ENCODE measurements around the gene SYNJ1.
A peak's percentile ranks its signal among the peaks of the same experiment; 100 is the strongest.
"Not testable (repeated sequence)": the region's sequence is repeated elsewhere in the genome, so short reads cannot be mapped to it uniquely, and the experiment has no call there.

The SYNJ1 gene

DNA sequence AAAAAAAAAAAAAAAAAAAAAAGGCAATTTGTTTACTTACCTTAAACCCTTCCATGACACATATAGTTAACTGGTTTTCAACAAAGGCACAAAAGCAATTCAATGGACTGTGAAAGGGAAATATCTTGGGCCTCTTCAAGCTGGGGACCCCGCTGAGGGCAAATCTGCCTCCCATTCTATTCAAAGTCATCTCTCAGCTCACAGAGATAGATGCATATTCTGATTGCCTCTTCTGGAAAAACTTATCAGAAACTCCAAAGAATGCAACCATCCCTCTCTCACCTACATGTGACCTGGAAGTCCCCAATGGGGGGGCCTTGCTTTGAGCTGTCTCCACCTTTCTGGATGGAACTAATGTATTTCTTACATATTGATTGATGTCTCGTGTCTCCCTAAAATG is 12.1 kb upstream of the SYNJ1 start:
- DNase-seq (ENCODE audit: low read depth in 2 of 3, low spot score in 2 of 3), result no peak

DNA sequence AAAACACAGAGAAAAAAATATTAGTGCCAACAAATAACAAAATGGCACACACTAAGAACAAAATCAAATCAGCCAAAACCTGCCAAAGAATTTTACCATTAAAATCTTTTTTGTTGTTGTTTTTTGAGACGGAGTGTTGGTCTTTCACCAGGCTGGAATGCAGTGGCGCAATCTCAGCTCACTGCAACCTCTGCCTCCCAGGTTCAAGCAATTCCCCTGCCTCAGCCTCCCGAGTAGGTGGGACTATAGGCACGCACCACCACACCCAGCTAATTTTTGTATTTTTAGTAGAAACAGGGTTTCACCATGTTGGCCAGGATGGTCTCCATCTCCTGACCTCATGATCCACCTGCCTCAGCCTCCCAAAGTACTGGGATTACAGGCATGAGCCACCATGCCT is 8.3 kb upstream of the SYNJ1 start:
- not testable (repeated sequence) for DNase-seq (ENCODE audit: low read depth in 2 of 3, low spot score in 2 of 3)

DNA sequence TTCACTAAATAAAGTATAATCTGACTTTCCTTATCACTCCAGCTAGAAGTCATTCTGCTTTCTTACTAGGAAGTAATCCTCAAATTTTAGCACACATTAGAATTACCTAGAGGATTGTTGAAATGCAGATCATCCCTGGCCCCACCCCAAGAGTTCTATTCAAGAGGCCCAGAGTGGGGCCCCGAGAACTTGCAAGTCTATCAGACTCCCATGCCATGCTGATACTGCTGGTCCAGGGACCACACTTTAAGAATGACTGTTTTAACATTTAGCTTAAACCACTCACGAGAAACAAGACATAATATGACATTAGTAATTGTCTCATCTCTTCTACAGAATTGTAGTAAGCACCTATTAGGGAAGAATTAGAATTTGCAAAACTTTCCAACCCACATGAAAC is 7.7 kb upstream of the SYNJ1 start:
- DNase-seq (ENCODE audit: low read depth in 2 of 3, low spot score in 2 of 3), result no peak

DNA sequence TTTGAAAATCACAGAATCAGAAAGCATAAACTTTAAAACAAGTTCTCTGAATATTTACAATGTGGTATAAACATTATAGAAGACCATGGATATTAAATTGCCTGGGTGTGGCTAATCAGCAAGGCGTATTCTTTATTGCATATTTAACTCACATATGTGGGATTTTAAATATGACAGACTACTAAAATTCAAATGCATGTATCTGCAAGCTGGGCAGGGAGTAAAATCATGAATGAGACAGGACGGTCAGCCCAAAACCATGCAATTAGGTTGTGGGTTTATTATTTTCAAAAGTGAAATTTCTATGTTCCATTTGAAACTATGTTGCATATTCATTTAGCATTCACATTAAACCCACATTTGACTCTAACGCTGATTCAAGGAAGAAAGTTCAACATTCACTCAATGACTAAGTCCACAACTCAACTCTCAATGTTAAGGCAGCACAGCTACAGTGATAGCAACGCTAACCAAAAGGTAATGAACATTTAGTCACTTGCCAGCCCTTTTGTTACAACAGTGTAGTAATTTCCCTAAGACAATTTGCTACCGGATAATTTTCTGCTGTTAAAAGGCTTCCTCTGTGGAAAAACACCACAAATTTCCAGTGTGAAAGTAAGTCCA is 6.3 kb upstream of the SYNJ1 start:
- no peak for DNase-seq (ENCODE audit: low read depth in 2 of 3, low spot score in 2 of 3)

DNA sequence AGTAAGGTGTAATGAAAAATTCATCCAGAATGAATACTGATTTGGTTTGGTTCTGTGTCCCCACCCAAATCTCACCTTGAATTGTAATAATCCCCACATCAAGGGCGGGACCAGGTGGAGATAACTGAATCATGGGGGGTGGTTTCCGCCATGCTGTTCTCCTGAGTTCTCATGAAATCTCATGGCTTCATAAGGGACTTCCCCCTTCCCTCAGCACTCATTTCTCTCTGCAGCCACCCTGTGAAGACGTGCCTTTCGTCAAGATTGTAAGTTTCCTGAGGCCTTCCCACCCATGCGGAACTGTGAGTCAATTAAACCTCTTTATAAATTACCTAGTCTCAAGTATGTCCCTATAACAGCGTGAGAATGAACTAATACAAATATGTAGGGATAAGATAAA is 5.5 kb upstream of the SYNJ1 start:
- DNase-seq (ENCODE audit: low read depth in 2 of 3, low spot score in 2 of 3), result peak in 1 of 3 experiments; percentile 18

DNA sequence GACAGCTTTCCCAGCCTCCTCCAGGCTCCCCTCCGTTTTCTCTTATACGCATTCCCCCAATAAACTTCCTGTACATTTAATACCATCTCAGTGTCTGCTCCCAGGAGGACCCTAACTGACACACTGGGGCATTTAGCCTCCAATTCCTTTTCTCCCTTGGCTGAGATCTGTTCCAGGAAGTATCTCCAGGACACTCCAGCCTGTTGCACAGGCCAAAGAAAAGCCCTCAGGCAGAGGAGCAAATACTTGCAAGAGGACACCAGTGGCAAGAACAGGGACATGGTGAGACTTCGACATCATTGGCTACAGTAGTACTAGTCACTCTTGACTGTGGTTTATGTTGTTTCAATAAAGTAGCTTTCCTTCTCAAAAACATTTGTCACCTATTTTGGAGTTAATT is 4.7 kb upstream of the SYNJ1 start:
- DNase-seq (ENCODE audit: low read depth in 2 of 3, low spot score in 2 of 3), result no peak

DNA sequence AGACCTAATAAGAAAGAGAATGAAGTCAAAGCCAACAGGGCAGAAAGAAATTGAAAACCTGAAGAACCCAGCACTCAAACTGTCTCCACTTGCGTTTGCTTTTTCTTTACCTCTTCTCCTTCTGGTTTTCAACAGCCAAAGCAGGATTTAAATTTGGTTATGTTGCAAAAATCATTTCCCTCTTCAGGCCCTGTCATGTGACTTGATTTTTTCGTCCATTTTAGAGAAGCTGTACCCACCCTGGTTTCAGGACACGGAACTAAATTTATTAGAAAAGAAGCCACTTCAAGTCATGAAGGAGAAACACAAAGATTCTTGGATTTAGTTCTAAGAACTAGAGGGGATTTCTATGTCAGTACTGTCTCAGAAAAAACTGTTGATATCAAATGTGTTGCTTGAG is 1.0 kb upstream of the SYNJ1 start:
- DNase-seq (ENCODE audit: low read depth in 2 of 3, low spot score in 2 of 3), result no peak

DNA sequence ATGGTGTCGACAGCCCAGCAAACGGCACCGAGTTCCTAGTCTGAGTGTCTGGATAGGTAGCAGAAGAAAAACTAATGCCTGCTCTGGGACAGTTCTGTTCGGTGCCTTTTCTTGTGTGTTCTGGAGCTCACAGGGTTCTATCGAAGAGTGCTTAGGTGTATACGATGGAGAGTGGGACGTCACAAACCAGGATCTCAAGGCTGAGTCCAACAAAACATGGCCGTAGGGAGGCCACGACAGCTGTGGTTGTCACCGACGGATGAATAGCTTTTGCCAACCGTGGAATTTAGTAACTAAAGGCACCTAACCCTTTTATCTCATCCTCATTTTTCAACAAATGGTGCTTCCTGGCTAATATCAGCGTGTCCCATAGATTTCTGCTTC is 635 bp upstream of the SYNJ1 start:
- DNase-seq (ENCODE audit: low read depth in 2 of 3, low spot score in 2 of 3), result no peak

DNA sequence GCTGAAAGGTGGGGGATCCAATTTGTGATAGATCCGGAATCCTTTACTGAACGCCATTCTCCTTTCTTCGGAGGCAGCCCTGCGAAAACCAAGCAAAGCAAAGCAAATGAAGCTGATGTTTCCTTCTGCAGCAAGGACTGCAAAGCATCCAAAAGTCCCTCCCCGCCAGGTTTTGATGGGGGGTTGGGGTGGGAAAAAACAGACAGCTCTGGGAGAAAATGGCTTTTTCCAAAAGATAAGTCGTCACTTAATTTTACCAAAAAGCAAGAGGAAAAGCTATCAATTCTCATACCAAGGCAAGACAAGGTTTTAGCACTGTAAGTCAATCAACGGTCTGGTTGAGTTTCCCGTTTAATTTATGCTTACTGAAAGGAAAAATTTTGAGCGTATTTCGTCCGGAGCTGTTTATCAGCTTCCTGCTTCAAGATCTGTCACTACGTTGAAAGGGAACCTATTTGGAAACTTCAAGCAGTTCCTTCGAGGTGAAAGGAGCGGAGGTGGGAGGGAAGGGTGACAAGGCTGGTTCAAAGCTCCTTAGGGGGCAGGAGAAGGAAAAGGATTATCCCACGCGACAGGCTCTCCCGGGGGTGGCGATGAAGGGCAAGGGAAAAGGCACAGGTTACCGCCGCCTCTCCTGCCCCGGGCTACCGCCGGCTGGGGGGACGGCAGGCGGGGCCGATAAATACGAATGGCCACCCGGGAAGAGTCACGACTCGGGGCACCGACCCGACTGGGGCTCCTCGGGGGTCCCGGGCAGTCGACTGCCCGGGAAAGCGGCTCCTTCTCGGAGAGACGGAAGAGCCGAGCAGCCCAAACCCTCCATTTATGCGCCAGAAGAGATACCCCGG is 750 bp downstream of the SYNJ1 start:
- peak; percentile 3 to 15 (median 12) for DNase-seq (ENCODE audit: low read depth in 2 of 3, low spot score in 2 of 3)

DNA sequence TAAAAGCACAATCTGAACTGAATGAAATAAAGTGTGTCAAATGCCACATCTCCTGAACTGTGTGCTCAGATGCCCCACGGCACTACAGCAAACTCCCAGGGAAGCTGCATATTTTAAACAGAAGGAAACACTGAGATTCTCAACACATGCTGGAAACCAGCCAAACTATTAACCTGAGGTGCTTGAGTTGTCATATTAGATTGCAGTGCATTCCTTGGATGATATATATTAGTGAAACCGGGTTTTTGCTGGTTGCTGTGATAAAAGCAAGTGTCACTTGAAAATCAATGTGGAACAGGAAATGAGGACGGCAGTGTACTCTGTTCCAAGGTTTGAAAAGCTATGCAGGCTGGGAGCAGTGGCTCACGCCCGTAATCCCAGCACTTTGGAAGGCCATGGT is 8.7 kb downstream of the SYNJ1 start:
- no peak for DNase-seq (ENCODE audit: low read depth in 2 of 3, low spot score in 2 of 3)

DNA sequence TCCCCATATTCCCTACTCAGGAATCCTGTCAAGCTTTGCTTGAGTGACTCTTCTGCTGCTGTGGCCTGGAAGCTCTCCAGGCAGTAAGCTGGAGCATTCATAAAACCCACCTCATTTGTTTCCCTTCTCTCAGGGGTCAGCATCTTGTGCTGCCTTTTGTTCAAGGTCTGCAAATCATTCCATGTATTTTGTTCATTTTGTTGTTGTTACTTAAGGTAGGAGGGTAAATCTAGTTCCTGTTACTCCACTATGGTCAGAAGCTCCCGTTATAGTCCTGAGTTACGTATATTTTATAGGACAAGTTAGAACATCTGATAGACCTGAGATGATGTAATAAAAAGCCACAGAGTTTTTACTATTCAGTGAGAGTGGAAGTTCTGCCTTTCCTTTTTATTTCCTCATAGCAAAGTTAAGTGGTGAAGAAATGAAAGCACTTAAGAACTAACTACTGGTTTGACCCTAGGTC is 9.9 kb downstream of the SYNJ1 start:
- no peak for DNase-seq (ENCODE audit: low read depth in 2 of 3, low spot score in 2 of 3)

DNA sequence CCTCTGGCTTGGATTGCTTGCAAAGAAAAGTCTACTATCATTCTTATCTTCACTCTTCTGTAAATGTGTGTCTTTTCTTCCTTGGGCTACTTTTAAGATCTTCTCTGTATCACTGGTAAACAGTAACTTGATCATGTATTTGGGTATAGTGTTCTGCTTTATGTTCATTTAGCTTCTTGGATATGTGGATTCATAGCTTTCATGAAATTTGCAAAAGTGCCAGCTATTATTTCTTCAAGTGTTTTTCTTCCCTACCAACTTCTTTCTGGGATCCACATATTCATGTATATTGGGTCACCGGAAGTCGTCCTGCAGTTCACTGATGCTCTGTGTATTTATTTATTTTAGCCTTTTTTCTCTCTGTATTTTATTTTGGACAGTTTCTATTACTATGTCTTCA is 11.3 kb downstream of the SYNJ1 start:
- DNase-seq (ENCODE audit: low read depth in 2 of 3, low spot score in 2 of 3), result no peak

DNA sequence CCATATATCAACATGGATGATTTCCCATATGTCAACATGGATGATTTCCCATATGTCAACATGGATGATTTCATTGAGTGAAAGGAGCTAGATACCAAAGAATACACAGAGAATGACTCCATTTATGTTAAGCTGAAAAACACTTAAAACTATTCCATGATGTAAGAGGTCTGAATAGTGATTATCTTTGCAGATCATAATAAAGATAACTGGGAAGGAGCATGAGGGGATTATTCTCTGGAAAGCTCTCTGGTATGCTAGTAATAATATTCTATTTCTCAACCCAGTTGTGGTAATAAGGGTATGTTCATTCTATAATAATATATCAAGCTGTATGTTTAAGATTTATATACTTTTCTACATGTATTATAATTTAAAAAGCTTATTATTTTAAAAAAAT is 14.1 kb downstream of the SYNJ1 start:
- DNase-seq (ENCODE audit: low read depth in 2 of 3, low spot score in 2 of 3), result no peak

DNA sequence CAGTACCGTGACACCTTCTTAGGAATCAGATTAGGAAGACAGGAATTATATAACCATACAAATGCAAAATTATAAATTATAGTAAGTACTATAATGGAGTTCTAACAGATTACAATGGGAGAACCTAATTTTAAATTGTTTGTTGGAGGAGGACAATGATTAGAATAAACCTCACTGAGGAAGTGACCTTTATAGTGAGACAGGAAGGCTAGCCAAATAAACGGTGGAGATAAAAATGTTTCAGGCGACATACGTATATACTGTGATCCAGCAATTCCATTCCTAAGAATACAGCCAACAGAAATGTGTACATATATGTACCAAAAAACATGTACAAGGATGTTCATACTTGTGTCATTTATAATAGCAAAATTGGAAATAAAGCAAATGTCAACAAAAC is 15.2 kb downstream of the SYNJ1 start:
- no peak for DNase-seq (ENCODE audit: low read depth in 2 of 3, low spot score in 2 of 3)

DNA sequence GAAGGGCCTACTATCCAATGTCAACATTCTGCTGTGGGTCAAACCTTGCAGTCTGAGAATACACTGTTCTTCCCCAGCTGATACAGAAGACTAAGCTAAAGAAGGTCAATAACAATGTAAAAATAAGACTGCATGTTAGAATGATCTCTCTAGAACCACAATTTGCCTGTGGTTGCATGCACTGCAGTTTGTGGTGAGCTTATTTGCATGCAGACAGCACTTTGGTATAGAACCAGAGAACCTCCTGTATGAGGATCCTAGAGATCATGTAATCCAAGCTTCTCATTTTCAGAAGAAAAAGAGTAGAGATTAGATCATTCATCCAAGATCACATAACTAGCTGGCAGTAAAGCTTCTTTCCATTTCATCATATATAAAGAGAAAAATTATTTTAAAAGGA is 15.8 kb downstream of the SYNJ1 start:
- DNase-seq (ENCODE audit: low read depth in 2 of 3, low spot score in 2 of 3), result no peak

DNA sequence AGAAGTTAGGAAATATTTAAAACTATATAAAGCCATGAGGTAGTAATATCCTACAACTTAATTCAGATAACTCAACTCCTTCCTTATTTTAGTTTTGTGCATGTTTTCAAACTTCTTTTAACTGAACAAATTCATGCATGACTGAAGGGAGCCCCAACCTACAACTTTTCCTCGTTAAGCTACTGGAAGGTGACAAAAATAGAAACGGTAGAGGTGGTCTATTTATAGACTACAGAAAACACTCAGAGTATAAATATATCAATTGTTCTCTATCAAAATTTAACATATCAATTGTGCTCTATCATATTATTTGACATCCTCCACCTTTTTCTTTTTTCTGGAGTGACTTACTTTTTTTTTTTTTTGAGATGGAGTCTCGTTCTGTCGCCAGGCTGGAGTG is 16.8 kb downstream of the SYNJ1 start:
- DNase-seq (ENCODE audit: low read depth in 2 of 3, low spot score in 2 of 3), result no peak

DNA sequence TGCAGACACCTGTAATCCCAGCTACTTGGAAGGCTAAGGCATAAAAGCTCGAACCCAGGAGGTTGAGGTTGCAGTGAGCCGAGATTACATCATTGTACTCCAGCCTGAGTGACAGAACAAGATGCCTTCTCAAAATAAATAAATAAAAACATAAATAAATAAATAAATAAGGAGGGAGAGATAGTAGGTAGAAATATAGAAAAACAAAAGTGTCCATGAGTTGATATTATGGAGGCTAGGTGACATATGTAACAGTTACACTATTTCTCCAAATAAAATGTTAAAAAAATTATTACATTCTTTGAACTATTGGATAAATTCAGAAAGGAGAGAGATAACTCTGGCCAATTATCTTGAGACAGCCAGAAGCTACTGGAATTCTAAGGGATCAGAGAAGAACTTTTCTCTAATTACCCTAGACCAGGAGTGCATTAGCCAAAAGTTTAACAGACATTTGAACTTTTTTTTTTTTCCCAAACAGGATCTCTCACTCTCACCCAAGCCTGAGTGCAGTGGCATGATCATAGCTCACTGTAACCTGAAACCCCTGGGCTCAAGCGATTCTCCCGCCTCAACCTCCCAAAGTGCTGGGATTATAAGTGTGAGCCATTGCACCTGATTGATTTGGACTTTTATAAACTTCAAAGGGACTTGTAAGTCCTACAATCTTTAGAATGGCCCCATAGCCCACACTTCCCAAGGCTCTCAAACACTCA is 17.6 kb downstream of the SYNJ1 start:
- DNase-seq (ENCODE audit: low read depth in 2 of 3, low spot score in 2 of 3), result no peak

DNA sequence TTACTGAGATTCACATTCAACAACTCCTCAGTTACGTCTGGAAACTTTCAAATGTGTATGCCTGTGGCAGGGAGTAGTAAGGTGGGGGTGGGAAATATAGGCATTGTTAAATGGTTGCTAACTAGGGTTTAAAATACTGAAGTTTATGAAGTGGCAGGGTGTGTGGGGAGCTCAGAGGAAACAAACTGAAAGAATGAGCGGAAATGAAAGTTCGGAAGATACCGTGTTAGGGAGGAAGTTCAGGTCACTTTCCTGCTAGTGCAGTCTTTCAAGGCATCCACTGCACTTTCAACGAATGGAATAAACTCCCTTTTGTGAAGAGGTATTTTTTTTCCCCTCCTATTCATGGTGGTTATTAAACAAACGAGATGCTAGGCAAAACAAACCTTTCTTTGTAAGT is 19.7 kb downstream of the SYNJ1 start:
- DNase-seq (ENCODE audit: low read depth in 2 of 3, low spot score in 2 of 3), result no peak

DNA sequence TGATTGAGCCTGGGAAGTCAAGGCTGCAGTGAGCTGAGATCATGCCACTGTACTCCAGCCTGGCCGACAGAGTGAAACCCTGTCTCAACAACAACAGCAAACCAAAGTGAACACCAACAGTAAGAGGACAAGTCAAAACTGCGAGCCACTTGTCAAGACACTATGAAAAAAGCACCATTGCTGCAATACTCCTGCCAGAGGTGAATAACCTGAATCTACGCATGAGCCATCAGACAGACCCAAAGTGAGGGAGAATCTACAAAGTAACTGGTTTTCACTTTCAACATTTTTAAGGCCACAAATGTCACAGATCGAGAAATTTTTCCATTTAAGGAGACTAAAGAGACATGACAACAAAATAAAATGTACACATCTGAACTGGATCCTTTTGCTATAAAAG is 21.9 kb downstream of the SYNJ1 start:
- no peak for DNase-seq (ENCODE audit: low read depth in 2 of 3, low spot score in 2 of 3)

DNA sequence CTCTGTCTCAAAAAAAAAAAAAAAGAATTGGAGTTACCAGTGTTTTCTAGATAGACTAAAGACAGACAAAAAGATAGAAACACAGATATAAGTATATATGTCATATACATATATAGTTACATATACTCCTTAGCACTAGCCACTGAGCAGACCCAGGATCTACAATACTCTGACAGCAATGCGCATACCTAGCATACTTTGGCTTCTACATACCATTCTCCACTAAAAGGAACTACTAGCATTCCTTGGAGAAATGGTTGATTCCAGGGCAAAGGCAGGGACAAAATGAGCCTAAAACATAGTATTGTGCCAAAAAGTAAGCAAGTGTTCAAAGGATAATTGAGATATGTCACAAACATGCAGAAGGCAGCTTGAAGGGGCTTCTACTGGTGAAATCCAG is 22.7 kb downstream of the SYNJ1 start:
- DNase-seq (ENCODE audit: low read depth in 2 of 3, low spot score in 2 of 3), result no peak

DNA sequence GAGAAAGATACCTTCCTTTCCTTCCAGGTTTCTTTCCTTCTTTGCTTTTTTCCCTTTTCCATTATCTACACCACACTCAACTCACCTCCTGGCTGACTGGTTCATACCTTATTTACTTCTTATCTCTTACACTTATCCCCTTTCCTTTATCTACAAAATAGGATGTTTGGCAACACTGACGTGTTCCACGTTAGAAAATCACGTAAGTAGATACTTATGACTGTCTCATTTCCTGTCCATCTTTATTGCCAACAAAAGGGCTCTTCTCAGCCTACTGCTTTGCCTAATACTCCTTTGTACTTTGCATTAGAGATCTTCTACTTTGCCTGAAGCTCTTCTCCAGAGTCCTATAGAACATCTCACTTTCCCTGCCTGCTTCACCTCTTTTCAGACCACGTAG is 25.1 kb downstream of the SYNJ1 start:
- DNase-seq (ENCODE audit: low read depth in 2 of 3, low spot score in 2 of 3), result no peak

DNA sequence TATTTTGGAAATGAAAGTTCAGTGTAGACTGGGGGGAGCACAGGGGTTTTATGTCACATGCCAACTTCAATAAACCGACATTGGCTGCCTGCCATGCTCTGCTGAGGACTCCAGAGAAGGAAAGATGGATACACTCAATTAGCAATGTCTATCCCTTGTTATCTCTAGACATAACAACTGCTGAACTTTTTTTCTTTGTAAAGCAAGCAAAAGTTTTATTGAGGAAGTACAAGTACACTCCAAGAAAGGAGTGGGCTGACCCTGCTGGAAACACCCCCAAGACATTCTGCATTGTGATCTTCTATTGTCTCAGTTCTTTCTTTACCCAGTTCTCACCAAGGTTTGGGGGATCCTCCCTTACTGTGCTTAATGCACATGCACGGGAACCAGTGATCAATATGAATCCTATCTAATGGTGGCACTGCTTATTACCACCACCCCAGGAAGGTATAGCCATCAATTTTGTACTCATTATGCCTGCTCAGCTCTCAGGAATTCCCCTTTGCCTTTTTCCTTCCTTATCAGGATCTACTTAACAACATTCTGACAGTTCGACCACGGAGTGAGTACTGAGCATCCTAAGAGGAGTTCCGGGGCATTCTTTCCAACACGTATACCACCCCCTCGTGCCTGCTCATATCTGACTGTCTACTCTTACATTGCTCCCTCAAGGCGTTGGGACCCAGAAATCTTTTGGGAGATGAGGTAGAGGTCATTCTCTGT is 28.7 kb downstream of the SYNJ1 start:
- DNase-seq (ENCODE audit: low read depth in 2 of 3, low spot score in 2 of 3), result no peak

All from activated CD8-positive, alpha-beta memory T cell treated with anti-CD3 and anti-CD28 coated beads for 48 hours (primary cell).